ENCODE data around the gene TRPM1. TPM values are rescaled to one million over a fixed set of nuclear protein-coding genes. Genes with fewer than 3 reads are reported as not detected.

The TRPM1 gene
- total RNA-seq, 1 experiment from 2014 or later, result 0.77 TPM

DNA sequence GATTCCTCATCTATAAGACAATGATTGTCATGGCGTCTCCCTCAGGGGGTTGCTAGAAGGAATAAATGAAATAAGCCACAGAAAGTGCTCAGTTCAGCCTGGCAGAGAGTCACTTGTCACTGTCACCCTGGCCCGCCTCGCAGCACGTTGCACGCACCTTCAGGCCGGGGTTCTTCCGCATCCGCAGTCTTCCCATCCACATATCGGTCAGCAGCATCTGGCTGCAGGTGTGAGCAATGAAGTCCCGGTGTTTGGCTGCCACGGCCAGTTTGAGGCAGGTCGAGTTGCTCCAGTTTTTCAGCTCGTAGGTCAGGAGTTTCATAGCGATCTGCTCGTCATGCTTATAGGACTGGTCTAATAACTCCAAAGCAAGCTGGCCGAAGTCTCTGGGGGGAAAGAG, 61.6 kb downstream of the TRPM1 start:
- Mint-ChIP-seq H3K9me3 (no peaks in the 10 kb centered on the region), H3K27ac (no peak overlapping the region), H3K4me1 (peaks cover 16% of the 10 kb centered on the region), H3K27me3 (ENCODE audit: low read depth) (no peaks in the 10 kb centered on the region; the same call in 1 of the 2 replicates), H3K36me3 (no peaks in the 10 kb centered on the region), H3K4me3 (no peak overlapping the region)
- POLR2A ChIA-PET, result no interaction called here
- no peak for DNase-seq (ENCODE audit: low spot score)
- CTCF ChIA-PET, result interaction anchor here (1.5 kb wide), 1 partner anchor 89 kb away, joined by 6 read pairs; no protein-coding TSS in a partner anchor
- no peak for ATAC-seq
- TF ChIP-seq SMAD3 (CRISPR knock-in tag; IDR thresholded peaks at IDR 0.05; ENCODE audit: borderline replicate concordance) (no peak), MXD4 (CRISPR knock-in tag; IDR thresholded peaks at IDR 0.05; ENCODE audit: borderline replicate concordance) (no peak)

DNA sequence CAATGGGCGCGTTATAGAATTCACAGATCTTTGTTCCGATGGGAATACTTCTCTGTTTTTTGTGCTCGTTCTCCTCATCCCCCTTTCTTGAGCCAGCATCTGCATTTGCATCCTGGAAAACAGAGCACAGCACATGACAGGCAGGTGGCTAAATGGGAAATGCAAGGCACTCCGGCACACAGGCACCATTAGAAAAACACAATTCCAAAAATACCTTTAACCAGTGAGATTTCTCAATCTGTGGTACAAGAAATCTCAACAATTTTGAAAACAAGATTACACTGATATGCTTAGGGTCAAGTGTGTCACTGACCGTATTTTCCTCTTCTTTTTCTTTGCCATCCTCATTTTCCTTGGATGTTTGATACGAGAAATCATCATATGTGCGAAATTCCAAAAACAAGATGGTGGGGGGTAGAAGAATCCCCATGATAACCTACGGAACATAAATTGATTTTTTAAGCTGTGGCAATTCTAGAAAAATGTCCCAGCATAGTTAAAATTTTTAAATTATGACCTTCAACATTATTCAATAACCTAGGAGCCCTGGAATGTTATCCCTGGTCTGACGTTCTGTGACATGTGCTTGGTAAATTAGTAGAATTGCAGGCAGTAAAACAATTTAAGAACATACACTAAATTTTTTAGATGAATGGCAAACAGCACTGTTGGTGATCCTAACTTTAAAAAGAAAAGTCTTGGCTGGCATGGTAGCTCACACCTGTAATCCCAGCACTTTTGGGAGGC, 63.6 kb downstream of the TRPM1 start:
- no peak for DNase-seq (ENCODE audit: low spot score)
- ATAC-seq, result no peak
- no peaks in the 10 kb centered on the region for H3K9me3 Mint-ChIP-seq
- CTCF ChIA-PET, result no interaction called here
- H3K4me1 Mint-ChIP-seq, result peaks cover 27% of the 10 kb centered on the region
- no peak overlapping the region for H3K27ac Mint-ChIP-seq
- no peak overlapping the region for H3K4me3 Mint-ChIP-seq
- H3K27me3 Mint-ChIP-seq (ENCODE audit: low read depth), result no peaks in the 10 kb centered on the region; the same call in 1 of the 2 replicates
- POLR2A ChIA-PET, result no interaction called here
- no peaks in the 10 kb centered on the region for H3K36me3 Mint-ChIP-seq
- TF ChIP-seq NR3C1 (CRISPR knock-in tag; conservative IDR thresholded peaks at IDR 0.05; ENCODE audit: low read depth), result no peak

DNA sequence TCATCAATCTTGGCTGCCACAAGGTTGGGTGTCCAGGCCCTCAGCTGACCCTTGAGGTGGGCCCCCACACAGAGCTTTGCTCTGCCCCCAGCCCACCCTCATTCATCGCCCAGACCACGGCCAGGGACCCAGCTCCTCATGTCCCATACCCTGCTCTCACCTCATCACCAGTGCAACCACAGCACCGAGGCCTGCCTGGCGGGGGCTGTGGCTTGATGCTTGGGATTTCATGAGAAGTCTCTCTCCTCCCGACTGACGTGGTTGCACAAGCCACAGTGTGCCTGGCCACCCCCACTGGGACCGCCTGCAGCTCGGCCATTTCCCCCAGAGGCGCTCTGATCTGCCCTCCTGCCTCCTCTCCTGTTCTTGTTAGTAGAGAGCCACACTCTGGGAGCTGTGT, 64.7 kb downstream of the TRPM1 start:
- Mint-ChIP-seq H3K4me3 (no peak overlapping the region), H3K27ac (no peak overlapping the region), H3K9me3 (no peaks in the 10 kb centered on the region), H3K4me1 (peaks cover 22% of the 10 kb centered on the region), H3K27me3 (ENCODE audit: low read depth) (no peaks in the 10 kb centered on the region; the same call in 1 of the 2 replicates), H3K36me3 (no peaks in the 10 kb centered on the region)
- ATAC-seq (no peak), DNase-seq (ENCODE audit: low spot score) (no peak)
- POLR2A ChIA-PET, result no interaction called here
- TF ChIP-seq ZNF317 (CRISPR knock-in tag; IDR thresholded peaks at IDR 0.05; ENCODE audit: borderline replicate concordance, low read depth) (no peak), ZNF121 (CRISPR knock-in tag; IDR thresholded peaks at IDR 0.05) (no peak), ZBTB21 (CRISPR knock-in tag; IDR thresholded peaks at IDR 0.05; ENCODE audit: borderline replicate concordance) (no peak), ZNF423 (CRISPR knock-in tag; IDR thresholded peaks at IDR 0.05) (0 out of 2 replicates have a peak, but pooled peaks have one; percentile 53)
- TF ChIP-seq, protein P1, sequence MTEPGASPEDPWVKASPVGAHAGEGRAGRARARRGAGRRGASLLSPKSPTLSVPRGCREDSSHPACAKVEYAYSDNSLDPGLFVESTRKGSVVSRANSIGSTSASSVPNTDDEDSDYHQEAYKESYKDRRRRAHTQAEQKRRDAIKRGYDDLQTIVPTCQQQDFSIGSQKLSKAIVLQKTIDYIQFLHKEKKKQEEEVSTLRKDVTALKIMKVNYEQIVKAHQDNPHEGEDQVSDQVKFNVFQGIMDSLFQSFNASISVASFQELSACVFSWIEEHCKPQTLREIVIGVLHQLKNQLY (CRISPR knock-in tag; IDR thresholded peaks at IDR 0.05), result no peak
- CTCF ChIA-PET, result no interaction called here

GRCh38 chr15:31035610-31036009, 65.9 kb downstream of the TRPM1 start:
- H3K4me3 Mint-ChIP-seq, result no peak overlapping the region
- ATAC-seq (no peak), DNase-seq (ENCODE audit: low spot score) (no peak)
- no peak for TF ChIP-seq ARID4B (CRISPR knock-in tag; IDR thresholded peaks at IDR 0.05; ENCODE audit: borderline replicate concordance)
- TF ChIP-seq SMAD4 (CRISPR knock-in tag; IDR thresholded peaks at IDR 0.05), result no peak
- no peak for TF ChIP-seq ZNF232 (CRISPR knock-in tag; IDR thresholded peaks at IDR 0.05)
- TF ChIP-seq NFYB (CRISPR knock-in tag; conservative IDR thresholded peaks at IDR 0.05; ENCODE audit: low read depth), result no peak
- TF ChIP-seq MXD4 (CRISPR knock-in tag; IDR thresholded peaks at IDR 0.05; ENCODE audit: borderline replicate concordance), result no peak
- TF ChIP-seq, protein P2, sequence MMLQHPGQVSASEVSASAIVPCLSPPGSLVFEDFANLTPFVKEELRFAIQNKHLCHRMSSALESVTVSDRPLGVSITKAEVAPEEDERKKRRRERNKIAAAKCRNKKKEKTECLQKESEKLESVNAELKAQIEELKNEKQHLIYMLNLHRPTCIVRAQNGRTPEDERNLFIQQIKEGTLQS (CRISPR knock-in tag; conservative IDR thresholded peaks at IDR 0.05), result no peak
- no peak for TF ChIP-seq CDX4 (CRISPR knock-in tag; IDR thresholded peaks at IDR 0.05; ENCODE audit: borderline replicate concordance)
- TF ChIP-seq, protein P3, sequence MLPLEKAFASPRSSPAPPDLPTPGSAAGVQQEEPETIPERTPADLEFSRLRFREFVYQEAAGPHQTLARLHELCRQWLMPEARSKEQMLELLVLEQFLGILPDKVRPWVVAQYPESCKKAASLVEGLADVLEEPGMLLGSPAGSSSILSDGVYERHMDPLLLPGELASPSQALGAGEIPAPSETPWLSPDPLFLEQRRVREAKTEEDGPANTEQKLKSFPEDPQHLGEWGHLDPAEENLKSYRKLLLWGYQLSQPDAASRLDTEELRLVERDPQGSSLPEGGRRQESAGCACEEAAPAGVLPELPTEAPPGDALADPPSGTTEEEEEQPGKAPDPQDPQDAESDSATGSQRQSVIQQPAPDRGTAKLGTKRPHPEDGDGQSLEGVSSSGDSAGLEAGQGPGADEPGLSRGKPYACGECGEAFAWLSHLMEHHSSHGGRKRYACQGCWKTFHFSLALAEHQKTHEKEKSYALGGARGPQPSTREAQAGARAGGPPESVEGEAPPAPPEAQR (CRISPR knock-in tag; IDR thresholded peaks at IDR 0.05), result no peak
- H3K27ac Mint-ChIP-seq, result peak overlapping the region; percentile 16; the same call in 1 of the 2 replicates
- ChIA-PET POLR2A (no interaction called here), CTCF (interaction anchor here (0.8 kb wide), 1 partner anchor 93 kb away, joined by 4 read pairs; no protein-coding TSS in a partner anchor)
- peaks cover 22% of the 10 kb centered on the region for H3K4me1 Mint-ChIP-seq
- no peaks in the 10 kb centered on the region for H3K27me3 Mint-ChIP-seq (ENCODE audit: low read depth)
- no peaks in the 10 kb centered on the region for H3K36me3 Mint-ChIP-seq
- H3K9me3 Mint-ChIP-seq, result no peaks in the 10 kb centered on the region

All from WTC11 (cell line).